Activated CD4-positive, alpha-beta T cell treated with anti-CD3 and anti-CD28 coated beads, Interleukin-2, amount 50 U/mL, for 24 hours (primary cell): ENCODE data around the gene MAP3K10.
"Not testable (repeated sequence)": the region's sequence is repeated elsewhere in the genome, so short reads cannot be mapped to it uniquely, and the experiment has no call there.

Experiments
- DNase-seq, 2 donors: peaks; one replicate each; pipeline ENCODE4 v3.0.0-alpha.2; 2020; ENCODE audit warnings: low read depth in 1 of 2, low spot score in 1 of 2

Gene MAP3K10

DNA sequence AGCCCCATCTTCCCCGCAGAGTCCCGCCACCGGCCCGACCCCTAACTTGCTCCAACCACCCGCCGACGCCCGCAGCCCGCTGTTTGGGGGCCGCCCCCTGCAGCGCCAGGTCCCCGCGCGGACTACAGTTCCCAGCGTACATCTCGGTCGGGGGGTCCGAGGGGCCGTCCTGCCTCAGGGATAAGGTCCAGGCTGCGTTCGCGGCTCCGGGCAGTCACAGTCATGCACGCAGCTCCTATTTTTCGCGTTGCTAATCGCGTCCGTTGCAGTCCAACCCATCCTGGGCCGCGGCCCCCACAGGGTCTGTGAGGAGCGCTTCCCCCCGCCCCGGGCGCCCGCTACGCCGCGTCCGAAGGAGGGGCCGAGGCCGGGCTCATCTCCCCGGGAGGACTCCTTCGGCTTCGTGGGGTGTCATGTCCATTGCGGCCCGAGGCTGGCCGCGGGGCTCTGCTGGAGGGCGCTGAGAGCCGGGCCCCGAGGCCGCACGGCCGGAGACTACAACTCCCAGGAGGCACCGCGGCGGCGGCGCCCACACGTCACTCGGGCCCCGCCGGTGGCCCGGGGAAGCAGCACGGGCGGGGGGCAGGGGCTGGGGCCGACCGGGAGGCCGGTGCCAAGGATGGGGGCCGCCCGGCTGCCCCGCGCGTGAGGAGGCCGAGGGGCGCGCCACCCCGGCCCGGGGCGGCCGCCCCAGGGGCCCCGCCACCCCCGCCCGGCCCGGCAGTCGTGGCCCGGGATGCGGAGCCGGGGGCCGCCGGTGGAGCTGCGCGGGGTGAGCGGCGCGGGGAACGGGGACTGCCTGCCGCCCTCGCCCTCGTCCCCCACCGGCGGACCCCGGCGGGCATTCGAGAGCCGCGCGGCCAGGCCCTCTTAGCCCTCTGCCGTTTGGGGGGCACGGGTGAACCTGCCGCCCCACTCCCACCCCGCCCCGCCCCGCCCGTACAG lies at the start of gene MAP3K10:
Gene MAP3K10, plus strand, starts transcription at position 536 of the 945 bp plus-strand sequence. CDS start 606 bp downstream, outside the sequence.
- peak; percentile 55 to 60 for DNase-seq

DNA sequence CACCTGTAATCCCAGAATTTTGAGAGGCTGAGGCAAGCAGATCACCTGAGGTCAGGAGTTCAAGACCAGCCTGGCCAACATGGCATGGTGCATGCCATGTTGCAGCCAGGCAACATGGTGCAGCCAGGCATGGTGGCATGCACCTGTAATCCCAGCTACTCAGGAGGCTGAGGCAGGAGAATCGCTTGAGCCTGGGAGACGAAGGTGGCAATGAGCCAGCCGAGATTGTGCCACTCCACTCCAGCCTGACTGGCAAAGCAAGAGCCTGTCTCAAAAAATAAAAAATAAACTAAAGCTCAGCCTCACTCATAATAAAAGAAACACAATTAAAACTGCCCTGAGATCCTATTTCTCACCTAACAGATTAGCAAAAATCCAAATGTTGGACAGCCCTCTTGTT lies 49.7 kb upstream of the MAP3K10 start:
- no peak for DNase-seq

- no peak for DNase-seq
Observed at GRCh38 chr19:40143612-40144011, 47.6 kb upstream of the MAP3K10 start.

GRCh38 chr19:40144151-40144550 lies 47.1 kb upstream of the MAP3K10 start:
- DNase-seq, result peak in 1 of 2 donors; percentile 44

GRCh38 chr19:40144947-40145748 lies 46.1 kb upstream of the MAP3K10 start:
- DNase-seq, result no peak

DNA sequence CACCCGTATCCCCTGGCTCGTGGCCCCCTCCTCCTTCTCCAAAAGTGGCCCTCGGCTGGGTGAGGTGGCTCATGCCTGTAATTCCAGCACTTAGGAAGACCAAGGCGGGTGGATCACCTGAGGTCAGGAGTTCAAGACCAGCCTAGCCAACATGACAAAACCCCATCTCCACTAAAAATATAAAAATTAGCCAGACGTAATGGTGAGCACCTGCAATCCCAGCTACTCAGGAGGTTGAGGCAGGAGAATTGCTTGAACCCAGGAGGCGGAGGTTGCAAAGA lies 45.5 kb upstream of the MAP3K10 start:
- not testable (repeated sequence) for DNase-seq

- DNase-seq, result no peak
Observed at GRCh38 chr19:40147338-40147692, 43.9 kb upstream of the MAP3K10 start.

DNA sequence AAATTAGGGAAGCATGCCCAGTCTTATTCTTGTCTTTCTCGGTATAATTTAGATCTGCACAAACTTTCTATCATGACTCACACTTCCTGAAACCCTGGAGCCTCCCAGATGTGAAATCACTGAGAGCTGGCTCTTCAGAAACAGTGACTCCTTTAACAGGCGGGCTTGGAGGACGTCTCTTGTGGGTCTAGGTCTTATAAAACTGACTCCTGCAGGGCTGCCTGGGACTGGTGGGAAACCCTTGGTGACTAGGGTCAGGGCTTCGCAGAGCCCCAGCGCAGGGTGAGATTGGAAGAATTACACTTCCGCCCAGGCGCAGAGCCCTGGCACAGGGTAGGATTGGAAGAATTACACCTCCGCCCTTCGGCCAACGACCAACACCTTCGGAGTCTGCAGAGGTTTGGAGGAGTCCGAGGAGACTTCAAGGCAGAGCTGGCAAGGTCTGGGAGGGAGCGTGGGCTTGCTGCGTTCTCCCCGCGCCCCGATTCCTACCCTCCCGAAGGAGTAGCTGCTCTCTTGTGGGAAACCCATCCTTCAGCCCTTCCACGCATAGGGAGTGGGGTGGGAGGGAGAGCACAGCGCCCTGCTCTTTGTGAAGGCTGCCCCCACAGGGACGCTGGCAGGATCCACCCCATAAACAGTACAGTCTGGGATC lies 43.4 kb upstream of the MAP3K10 start:
- DNase-seq, result no peak

- DNase-seq, result no peak
Observed at GRCh38 chr19:40149501-40149900, 41.7 kb upstream of the MAP3K10 start.

DNA sequence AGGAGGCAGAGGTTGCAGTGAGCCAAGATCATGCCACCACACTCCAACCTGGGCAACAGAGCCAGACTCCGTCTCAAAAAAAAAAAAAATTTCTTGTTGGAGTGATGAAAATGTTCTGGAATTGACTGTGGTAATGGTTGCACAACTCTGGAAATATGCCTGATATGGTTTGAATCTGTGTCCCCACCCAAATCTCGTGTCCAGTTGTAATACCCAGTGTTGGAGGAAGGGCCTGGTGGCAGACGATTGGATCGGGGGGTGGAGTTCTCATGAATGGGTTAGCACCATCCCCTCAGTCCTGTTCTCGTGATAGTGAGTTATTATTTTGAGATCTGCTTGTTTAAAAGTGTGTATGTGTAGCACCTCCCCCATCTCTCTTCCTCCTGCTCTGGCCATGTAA lies 41.1 kb upstream of the MAP3K10 start:
- DNase-seq, result no peak

DNA sequence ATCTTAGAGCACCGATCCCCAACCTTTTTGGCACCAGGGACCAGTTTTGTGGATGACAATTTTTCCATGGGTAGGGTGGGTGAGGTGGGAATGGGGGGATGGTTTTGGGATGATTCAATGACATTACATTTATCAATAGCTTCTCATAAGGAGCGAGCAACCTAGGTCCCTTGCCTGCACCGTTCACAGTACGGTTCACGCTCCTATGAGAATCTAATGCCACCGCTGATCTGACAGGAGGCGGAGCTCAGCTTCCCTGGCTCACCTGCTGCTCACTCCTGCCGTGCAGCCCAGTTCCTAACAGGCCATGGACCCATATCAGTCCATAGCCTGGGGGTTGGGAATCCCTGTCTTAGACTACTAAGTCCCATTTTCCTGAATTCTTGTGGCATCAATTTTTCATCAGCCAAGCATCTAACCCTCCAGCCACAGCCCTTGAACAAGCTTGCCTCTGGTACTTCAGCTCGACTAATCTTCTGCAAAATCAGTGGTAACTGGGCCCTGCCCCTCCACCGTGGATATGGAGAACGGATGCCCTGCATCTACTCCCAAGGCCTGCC lies 37.0 kb upstream of the MAP3K10 start:
- no peak for DNase-seq

DNA sequence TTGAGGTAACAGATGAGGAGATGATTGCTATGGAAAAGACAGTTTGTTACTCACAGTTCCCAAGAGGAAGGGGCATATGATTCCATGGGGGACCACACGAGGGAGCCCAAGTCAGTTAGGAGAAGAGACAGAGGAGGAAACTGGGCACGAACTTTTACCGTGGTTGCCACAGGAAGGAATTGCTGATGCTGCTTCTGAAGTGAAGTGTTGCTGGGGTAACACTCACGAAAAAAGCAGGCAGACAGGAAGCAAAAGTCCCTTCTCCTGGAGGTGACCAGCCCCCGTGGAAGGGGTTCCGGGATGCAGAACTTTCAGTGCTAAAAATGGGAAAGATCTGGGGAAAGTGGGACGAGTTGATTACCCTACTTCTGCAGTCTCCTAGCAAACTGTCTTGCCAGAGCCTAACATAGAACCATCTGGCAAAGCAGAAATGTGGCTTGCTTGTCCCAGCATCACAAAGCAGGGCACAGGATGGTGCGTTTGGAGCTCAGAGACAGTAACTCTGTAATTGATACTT lies 35.4 kb upstream of the MAP3K10 start:
- no peak for DNase-seq

- no peak for DNase-seq
Observed at GRCh38 chr19:40157059-40157458, 34.2 kb upstream of the MAP3K10 start.

- DNase-seq, result no peak
Observed at GRCh38 chr19:40159744-40160143, 31.5 kb upstream of the MAP3K10 start.

- no peak for DNase-seq
Observed at GRCh38 chr19:40162104-40162503, 29.1 kb upstream of the MAP3K10 start.

DNA sequence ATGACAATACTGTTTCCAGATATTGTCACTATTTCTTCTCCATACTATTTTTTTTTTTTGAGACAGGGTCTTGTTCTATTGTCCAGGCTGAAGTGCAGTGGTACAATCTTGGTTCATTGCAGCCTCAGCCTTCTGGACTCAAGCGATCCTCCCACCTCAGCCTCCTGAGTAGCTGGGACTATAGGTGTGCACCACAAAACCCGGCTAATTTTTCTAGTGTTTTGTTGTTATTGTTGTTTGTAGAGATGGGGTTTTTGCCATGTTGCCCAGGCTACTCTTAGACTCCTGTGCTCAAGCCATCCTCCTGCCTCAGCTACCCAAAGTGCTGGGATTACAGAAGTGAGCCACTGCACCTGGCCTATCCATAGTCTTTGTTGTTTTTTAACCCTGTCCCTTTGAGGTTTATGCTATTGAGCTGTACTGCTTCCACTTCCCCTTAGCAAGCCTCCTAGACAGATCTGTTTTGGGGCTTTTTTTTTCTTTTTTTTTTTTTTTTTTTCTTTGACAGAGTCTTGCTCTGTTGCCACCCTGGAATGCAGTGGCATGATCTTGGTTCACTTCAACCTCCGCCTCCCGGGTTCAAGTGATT lies 27.6 kb upstream of the MAP3K10 start:
- no peak for DNase-seq

DNA sequence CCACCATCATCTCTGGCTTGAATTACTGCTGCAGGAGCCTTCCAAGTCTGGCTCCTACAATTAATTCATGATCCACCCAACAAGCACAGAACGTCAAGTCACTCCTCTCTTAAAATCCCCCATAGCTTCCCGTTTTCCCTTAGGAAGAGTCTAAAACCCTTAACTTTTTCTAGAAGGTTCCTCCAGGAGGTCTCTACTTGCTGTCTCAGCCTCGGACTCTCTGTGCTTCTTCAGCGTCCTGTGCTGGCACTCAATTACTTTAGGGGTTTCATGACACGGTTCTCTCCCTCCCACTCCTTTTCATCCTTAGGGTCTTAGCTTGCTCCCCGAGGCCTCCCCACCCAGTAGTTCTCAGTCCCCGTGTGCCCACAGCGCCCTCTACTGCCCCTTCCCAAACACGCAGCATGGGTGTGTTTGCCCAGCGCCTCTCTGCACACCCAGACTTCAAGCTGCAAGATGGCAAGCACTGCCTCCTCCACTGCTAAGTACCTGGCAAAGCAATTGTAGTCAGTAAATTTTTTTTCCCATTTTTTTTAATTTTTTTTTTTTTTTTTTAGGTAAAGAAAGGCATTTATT lies 25.8 kb upstream of the MAP3K10 start:
- DNase-seq, result peak; percentile 24 to 50

GRCh38 chr19:40169482-40170302 lies 21.5 kb upstream of the MAP3K10 start:
- DNase-seq, result not testable (repeated sequence)

GRCh38 chr19:40170303-40170989 lies 20.8 kb upstream of the MAP3K10 start:
- not testable (repeated sequence) for DNase-seq
